T-helper 17 cell (primary cell): Measurements from ENCODE around the gene SMIM11. TPM values are rescaled to one million over a fixed set of nuclear protein-coding genes. Genes with fewer than 3 reads are reported as not detected.
A peak's percentile ranks its signal among the peaks of the same experiment; 100 is the strongest.
"Not testable (repeated sequence)": the region's sequence is repeated elsewhere in the genome, so short reads cannot be mapped to it uniquely, and the experiment has no call there.

Experiments
- ATAC-seq: fragments of 150-1000 bp; cut with Tn5 transposase; 2 replicates; pipeline ENCODE4 v1.10.0; 2021; ENCODE audit warnings: mild to moderate bottlenecking, moderate library complexity
- DNase-seq, 3 donors: peaks; one replicate each; pipeline versions ENCODE4 v3.0.0 to v3.0.0-alpha.2; 2020 to 2021
- H3K9me3 ChIP-seq: one replicate; pipeline ENCODE4 v1.7.0; 2013; ENCODE audit warnings: low read length, mild to moderate bottlenecking; ENCODE audit not compliant: control insufficient read depth, poor library complexity, severe bottlenecking
- H3K27ac Mint-ChIP-seq: one replicate; pipeline ENCODE4 v1.8.0; 2022; ENCODE audit warnings: mild to moderate bottlenecking, moderate library complexity, mixed read lengths
- H3K27me3 Mint-ChIP-seq: one replicate; pipeline ENCODE4 v1.8.0; 2022; ENCODE audit warnings: mixed read lengths
- H3K36me3 Mint-ChIP-seq: one replicate; pipeline ENCODE4 v1.8.0; 2022; ENCODE audit warnings: low read depth, mixed read lengths
- H3K4me1 Mint-ChIP-seq: one replicate; pipeline ENCODE4 v1.8.0; 2022; ENCODE audit warnings: mild to moderate bottlenecking, mixed read lengths
- H3K4me3 Mint-ChIP-seq: one replicate; pipeline ENCODE4 v1.8.0; 2022; ENCODE audit warnings: mild to moderate bottlenecking, moderate library complexity, mixed read lengths
- total RNA-seq, 4 donors: library from RNA in 2 of 4; stranded (reverse) in 2 of 4; gene quantifications; one replicate each; pipeline ENCODE4 v1.2.3 and lab custom pipeline; 2022 to 2026

The SMIM11 gene
- total RNA-seq, 2 donors from 2014 or later, result 0.90 to 4.3 TPM

- DNase-seq, H3K27me3 Mint-ChIP-seq, H3K4me1 Mint-ChIP-seq, H3K27ac Mint-ChIP-seq, H3K4me3 Mint-ChIP-seq, H3K9me3 ChIP-seq, H3K36me3 Mint-ChIP-seq: not testable (repeated sequence)
- peak; percentile 20 for ATAC-seq
These were observed 30.4 kb downstream of the SMIM11 start for GRCh38 chr21:34405686-34406085.

- DNase-seq, H3K27me3 Mint-ChIP-seq, H3K9me3 ChIP-seq, H3K4me1 Mint-ChIP-seq, H3K27ac Mint-ChIP-seq, H3K4me3 Mint-ChIP-seq, H3K36me3 Mint-ChIP-seq: not testable (repeated sequence)
- ATAC-seq, result peak; percentile 62
These were observed 30.8 kb downstream of the SMIM11 start for GRCh38 chr21:34406102-34406501.

GRCh38 chr21:34406676-34407075 lies 31.4 kb downstream of the SMIM11 start:
- H3K27me3 Mint-ChIP-seq, H3K36me3 Mint-ChIP-seq, H3K4me1 Mint-ChIP-seq, ATAC-seq, DNase-seq, H3K27ac Mint-ChIP-seq, H3K4me3 Mint-ChIP-seq, H3K9me3 ChIP-seq: not testable (repeated sequence)

GRCh38 chr21:34407294-34407693 lies 32.0 kb downstream of the SMIM11 start:
- H3K9me3 ChIP-seq, ATAC-seq, H3K27ac Mint-ChIP-seq, DNase-seq, H3K27me3 Mint-ChIP-seq, H3K4me3 Mint-ChIP-seq, H3K4me1 Mint-ChIP-seq, H3K36me3 Mint-ChIP-seq: not testable (repeated sequence)

- H3K27ac Mint-ChIP-seq, result not testable (repeated sequence)
- ATAC-seq, result peak; percentile 47
These were observed 42.3 kb downstream of the SMIM11 start for GRCh38 chr21:34417448-34418077.

GRCh38 chr21:34423805-34424204 lies 48.5 kb downstream of the SMIM11 start, which contains the start of gene SMIM34:
TSS of gene SMIM34 (minus strand) at chr21:34423951. CDS start at chr21:34423839, 112 bp downstream.
- H3K36me3 Mint-ChIP-seq, H3K4me3 Mint-ChIP-seq, H3K27me3 Mint-ChIP-seq, H3K9me3 ChIP-seq, ATAC-seq, H3K4me1 Mint-ChIP-seq, DNase-seq, H3K27ac Mint-ChIP-seq: not testable (repeated sequence)

More at GRCh38 chr21:34417448-34418077, 42.3 kb downstream of the SMIM11 start:
- not testable (repeated sequence) for H3K27me3 Mint-ChIP-seq, DNase-seq, H3K36me3 Mint-ChIP-seq, H3K4me1 Mint-ChIP-seq, H3K4me3 Mint-ChIP-seq, H3K9me3 ChIP-seq

- not testable (repeated sequence) for H3K4me3 Mint-ChIP-seq, ATAC-seq
These were observed 52.0 kb downstream of the SMIM11 start for GRCh38 chr21:34427339-34427738.

GRCh38 chr21:34428441-34428840 lies 53.1 kb downstream of the SMIM11 start:
- not testable (repeated sequence) for H3K27me3 Mint-ChIP-seq, ATAC-seq, DNase-seq, H3K27ac Mint-ChIP-seq, H3K4me3 Mint-ChIP-seq, H3K9me3 ChIP-seq, H3K4me1 Mint-ChIP-seq, H3K36me3 Mint-ChIP-seq

More at GRCh38 chr21:34427339-34427738, 52.0 kb downstream of the SMIM11 start:
- H3K27ac Mint-ChIP-seq, H3K4me1 Mint-ChIP-seq, H3K36me3 Mint-ChIP-seq, H3K9me3 ChIP-seq, H3K27me3 Mint-ChIP-seq, DNase-seq: not testable (repeated sequence)

- H3K4me1 Mint-ChIP-seq, ATAC-seq, H3K27me3 Mint-ChIP-seq, H3K4me3 Mint-ChIP-seq, H3K9me3 ChIP-seq, H3K36me3 Mint-ChIP-seq, H3K27ac Mint-ChIP-seq, DNase-seq: not testable (repeated sequence)
These were observed 54.4 kb downstream of the SMIM11 start for GRCh38 chr21:34429710-34430109.

Other genes starting within 250 kb of the SMIM11 start
- gene KCNE2, start 11.5 kb upstream of the SMIM11 start, total RNA-seq, result not detected
- not detected for gene SMIM34, start 48.4 kb downstream of the SMIM11 start, total RNA-seq
- gene KCNE1, start 136.7 kb downstream of the SMIM11 start, total RNA-seq, result under 1 TPM in 1 of 2 donors, not detected in 1; 0.37 TPM
- 1 to 10 TPM; 3.0 to 3.2 TPM for gene RCAN1, start 239.6 kb downstream of the SMIM11 start, total RNA-seq